ENCODE measurements around the gene CYTH2. TPM values are rescaled to one million over a fixed set of nuclear protein-coding genes. Genes with fewer than 3 reads are reported as not detected.

Gene CYTH2
- total RNA-seq, 1 donor from 2014 or later, result 67.1 TPM

DNA sequence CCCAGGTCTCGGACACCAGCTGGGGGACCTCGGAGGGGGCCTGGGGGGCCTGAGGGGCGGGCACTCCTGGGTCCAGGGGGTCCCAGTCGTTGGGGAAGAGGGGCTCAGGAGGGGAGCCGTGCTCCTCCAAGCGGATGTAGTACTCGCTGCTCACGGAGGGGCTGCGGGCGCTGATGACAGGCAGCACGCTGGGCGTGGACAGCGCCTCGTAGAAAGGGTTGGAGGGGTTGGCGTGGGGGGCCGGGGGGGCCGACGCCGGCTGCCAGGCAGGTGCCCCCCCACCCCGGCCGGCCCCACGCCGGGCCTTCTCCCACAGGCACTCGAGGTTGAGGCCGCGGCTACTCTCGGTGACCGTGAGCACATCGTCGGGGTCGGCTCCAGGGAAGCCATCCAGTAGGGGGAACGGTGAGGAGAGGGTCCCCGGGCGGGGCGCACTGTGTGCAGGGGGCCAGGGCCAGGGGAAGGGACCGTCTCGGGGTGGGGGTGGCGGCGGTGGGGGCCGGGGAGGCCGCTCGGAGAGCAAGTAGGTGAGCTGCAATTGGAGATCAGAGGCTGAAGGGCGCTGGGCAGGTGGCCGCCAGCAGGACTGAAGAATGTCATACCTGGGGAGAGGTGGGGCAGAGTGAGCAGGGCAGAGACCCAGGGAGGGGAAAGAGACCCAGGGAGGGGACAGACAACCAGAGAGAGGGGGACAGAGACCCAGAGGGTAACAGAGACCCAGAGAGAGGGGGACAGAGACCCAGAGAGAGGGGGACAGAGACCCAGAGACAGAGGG is 30.3 kb downstream of the CYTH2 start:
- Mint-ChIP-seq H3K4me3 (ENCODE audit: unreplicated experiment) (no peak overlapping the region), H3K27me3 (ENCODE audit: low read depth, unreplicated experiment) (peaks cover 17% of the 10 kb centered on the region), H3K27ac (ENCODE audit: unreplicated experiment) (no peak overlapping the region), H3K36me3 (ENCODE audit: low read depth, unreplicated experiment) (peaks cover 4% of the 10 kb centered on the region), H3K9me3 (ENCODE audit: unreplicated experiment) (no peaks in the 10 kb centered on the region), H3K4me1 (ENCODE audit: low read depth, unreplicated experiment) (peaks cover 3% of the 10 kb centered on the region)
- Histone ChIP-seq H3K4me3 (ENCODE audit: insufficient read depth, low read depth, low read length) (no peak overlapping the region), H3K27ac (ENCODE audit: low read depth, low read length) (no peak overlapping the region), H2AFZ (ENCODE audit: low read depth, low read length) (no peak overlapping the region), H3K9ac (ENCODE audit: low read length) (no peak overlapping the region), H3K79me2 (ENCODE audit: insufficient read depth, low read length) (no peaks in the 10 kb centered on the region), H4K20me1 (ENCODE audit: insufficient read depth, low read length) (no peaks in the 10 kb centered on the region), H3K36me3 (ENCODE audit: insufficient read depth, low read length) (no peaks in the 10 kb centered on the region), H3K4me1 (ENCODE audit: insufficient read depth, low read length) (no peaks in the 10 kb centered on the region), H3K9me3 (ENCODE audit: insufficient read depth, low read depth, low read length) (no peaks in the 10 kb centered on the region), H3K4me2 (ENCODE audit: low read length) (no peak overlapping the region), H3K27me3 (ENCODE audit: insufficient read depth, low read length) (peaks cover 12% of the 10 kb centered on the region)
- FAIRE-seq (no peak), DNase-seq (ENCODE audit: low read depth) (no peak)
- TF ChIP-seq, protein P1, sequence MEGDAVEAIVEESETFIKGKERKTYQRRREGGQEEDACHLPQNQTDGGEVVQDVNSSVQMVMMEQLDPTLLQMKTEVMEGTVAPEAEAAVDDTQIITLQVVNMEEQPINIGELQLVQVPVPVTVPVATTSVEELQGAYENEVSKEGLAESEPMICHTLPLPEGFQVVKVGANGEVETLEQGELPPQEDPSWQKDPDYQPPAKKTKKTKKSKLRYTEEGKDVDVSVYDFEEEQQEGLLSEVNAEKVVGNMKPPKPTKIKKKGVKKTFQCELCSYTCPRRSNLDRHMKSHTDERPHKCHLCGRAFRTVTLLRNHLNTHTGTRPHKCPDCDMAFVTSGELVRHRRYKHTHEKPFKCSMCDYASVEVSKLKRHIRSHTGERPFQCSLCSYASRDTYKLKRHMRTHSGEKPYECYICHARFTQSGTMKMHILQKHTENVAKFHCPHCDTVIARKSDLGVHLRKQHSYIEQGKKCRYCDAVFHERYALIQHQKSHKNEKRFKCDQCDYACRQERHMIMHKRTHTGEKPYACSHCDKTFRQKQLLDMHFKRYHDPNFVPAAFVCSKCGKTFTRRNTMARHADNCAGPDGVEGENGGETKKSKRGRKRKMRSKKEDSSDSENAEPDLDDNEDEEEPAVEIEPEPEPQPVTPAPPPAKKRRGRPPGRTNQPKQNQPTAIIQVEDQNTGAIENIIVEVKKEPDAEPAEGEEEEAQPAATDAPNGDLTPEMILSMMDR (IDR thresholded peaks at IDR 0.05; ENCODE audit: insufficient read depth, low read depth, low read length), result no peak
- no peak for TF ChIP-seq EZH2 (IDR thresholded peaks at IDR 0.05; ENCODE audit: insufficient read depth, low read length)

DNA sequence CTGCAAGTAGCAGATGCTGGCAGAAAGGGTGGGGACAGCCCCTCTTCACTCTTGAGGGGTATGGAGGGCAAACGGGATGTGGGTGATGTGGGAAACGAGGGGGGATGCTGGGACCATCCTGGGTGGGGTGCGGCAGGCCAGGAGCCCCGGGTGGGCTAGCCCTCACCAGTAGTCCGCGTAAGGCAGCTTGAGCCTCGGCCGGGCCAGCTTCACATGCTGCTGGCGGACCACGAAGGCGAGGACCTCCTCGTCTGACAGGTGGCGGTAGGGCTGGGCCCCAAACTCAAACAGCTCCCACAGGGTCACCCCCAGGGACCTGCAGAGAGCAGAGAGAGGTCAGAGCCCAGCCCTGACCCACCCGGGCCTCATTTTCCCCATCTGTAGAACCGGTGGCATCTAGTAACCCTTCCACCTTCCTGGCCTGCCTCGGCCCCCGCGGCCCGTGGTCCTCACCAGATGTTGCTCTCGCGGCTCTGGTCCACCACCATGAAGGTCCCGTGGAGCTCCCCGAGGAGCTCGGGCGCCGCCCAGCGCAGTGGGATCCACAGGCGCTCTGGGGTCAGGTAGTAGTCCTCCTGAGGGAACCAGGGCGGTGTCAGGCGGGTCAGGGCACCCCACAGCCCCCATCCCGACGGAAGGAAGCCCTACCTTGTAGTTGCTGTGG is 31.8 kb downstream of the CYTH2 start:
- H3K4me1 ChIP-seq (ENCODE audit: insufficient read depth, low read length), result no peaks in the 10 kb centered on the region
- no peak for TF ChIP-seq EZH2 (IDR thresholded peaks at IDR 0.05; ENCODE audit: insufficient read depth, low read length)
- TF ChIP-seq, protein P1 (IDR thresholded peaks at IDR 0.05; ENCODE audit: insufficient read depth, low read depth, low read length), result no peak
- peaks cover 12% of the 10 kb centered on the region for H3K27me3 ChIP-seq (ENCODE audit: insufficient read depth, low read length)
- DNase-seq (ENCODE audit: low read depth) (no peak), FAIRE-seq (no peak)
- no peak overlapping the region for H3K9ac ChIP-seq (ENCODE audit: low read length)
- Mint-ChIP-seq H3K4me3 (ENCODE audit: unreplicated experiment) (no peak overlapping the region), H3K4me1 (ENCODE audit: low read depth, unreplicated experiment) (no peaks in the 10 kb centered on the region), H3K27me3 (ENCODE audit: low read depth, unreplicated experiment) (peaks cover 17% of the 10 kb centered on the region), H3K9me3 (ENCODE audit: unreplicated experiment) (no peaks in the 10 kb centered on the region), H3K36me3 (ENCODE audit: low read depth, unreplicated experiment) (peaks cover 4% of the 10 kb centered on the region), H3K27ac (ENCODE audit: unreplicated experiment) (no peak overlapping the region)
- no peaks in the 10 kb centered on the region for H4K20me1 ChIP-seq (ENCODE audit: insufficient read depth, low read length)
- no peak overlapping the region for H3K4me2 ChIP-seq (ENCODE audit: low read length)
- H3K27ac ChIP-seq (ENCODE audit: low read depth, low read length), result no peak overlapping the region
- no peak overlapping the region for H3K4me3 ChIP-seq (ENCODE audit: insufficient read depth, low read depth, low read length)
- H3K9me3 ChIP-seq (ENCODE audit: insufficient read depth, low read depth, low read length), result no peaks in the 10 kb centered on the region
- no peak overlapping the region for H2AFZ ChIP-seq (ENCODE audit: low read depth, low read length)
- H3K36me3 ChIP-seq (ENCODE audit: insufficient read depth, low read length), result no peaks in the 10 kb centered on the region
- no peaks in the 10 kb centered on the region for H3K79me2 ChIP-seq (ENCODE audit: insufficient read depth, low read length)

All from astrocyte (in vitro differentiated cells and primary cell).